Activated gamma-delta T cell treated with Interleukin-2 at 50 U/mL for 16 hours (primary cell): ENCODE results near the gene PTGDR2.

Experiments
- DNase-seq: peaks from one replicate; pipeline ENCODE4 v3.0.0-alpha.2; 2020

PTGDR2 gene

GRCh38 chr11:60873533-60873932, 17.8 kb upstream of the PTGDR2 start:
- DNase-seq: no peak

GRCh38 chr11:60872961-60873524, 17.3 kb upstream of the PTGDR2 start:
- peak; percentile 14 for DNase-seq

DNA sequence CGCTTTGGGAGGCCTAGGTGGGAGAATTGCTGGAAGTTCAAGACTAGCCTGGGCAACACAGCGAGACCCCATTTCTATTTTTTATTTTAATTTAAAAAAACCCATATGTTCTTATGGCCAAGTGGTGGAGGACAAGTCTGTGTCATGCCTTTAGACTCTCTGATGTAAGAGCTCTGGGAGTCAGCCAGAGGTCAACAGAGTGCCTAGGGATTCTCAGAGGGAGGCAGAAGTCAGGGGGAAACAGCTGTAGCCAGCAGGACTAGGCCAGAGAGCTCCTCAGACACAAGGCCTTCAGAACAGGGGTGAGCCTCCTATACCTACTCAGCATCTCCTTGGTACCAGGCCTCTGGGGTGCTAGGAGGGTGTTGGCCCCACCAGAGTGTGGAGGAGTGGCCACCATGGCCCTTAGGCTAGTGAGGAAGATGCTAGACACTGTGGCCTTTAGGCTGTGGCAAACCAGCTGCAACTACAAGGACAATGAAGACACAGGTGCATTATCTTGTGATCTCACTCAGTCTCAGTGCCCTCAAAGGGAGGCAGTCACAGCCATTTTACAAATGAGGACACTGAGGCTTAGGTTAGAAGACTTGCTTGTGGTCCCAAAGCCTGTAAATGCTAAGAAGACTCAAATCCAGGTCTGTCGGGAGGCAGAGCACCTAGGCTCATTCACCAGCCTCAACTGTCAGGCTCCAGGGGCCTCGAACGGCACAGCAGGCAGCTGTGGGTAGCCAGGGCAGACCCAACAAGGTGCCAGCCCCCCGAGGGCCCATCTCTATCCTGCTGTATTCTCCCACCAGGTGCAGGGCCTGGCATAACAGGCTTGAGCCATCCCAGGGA, 16.6 kb upstream of the PTGDR2 start:
- DNase-seq: no peak

- peak; percentile 17 for DNase-seq
Measured at GRCh38 chr11:60871378-60872061, 15.8 kb upstream of the PTGDR2 start.

GRCh38 chr11:60870733-60871377, 15.1 kb upstream of the PTGDR2 start:
- DNase-seq: no peak

GRCh38 chr11:60870276-60870675, 14.5 kb upstream of the PTGDR2 start:
- no peak for DNase-seq

GRCh38 chr11:60869451-60869825, 13.7 kb upstream of the PTGDR2 start:
- DNase-seq: no peak

DNA sequence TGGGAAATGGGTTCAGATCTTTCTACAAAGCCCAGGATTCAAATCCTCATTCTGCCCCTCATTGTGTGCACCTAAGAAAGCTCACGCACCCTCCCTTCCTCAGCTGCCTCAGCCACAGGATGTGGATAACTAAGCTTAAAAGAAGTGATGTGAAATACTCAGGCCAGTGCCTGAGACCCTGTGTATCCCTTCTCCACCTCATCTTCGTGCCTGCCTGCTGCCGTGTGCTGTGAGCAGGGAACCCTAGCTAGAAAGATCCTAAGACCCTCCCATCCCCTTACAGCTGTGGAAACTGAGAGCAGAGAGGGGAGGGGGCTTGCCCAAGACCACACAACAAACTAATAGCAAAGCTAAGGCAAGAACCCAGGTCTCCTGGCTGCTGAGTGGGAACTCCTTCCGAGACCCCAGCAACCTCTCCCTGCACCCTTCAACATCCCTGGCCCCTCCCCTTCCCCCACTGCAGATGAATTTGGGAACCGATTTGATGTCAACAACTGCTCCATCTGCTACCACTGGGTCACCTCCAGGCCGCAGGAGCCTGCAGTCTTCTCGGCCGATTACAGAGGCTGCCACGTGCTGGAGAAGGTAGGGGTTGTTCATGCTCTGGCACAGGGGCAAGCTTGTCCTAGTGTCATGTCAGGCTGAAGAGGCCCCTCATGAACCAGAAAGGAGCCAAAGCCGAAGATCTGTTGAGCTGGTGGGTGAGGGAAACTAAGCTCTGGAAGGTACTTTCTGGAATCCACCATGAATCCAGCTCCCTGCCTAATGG, 13.1 kb upstream of the PTGDR2 start:
- DNase-seq: no peak

- DNase-seq: no peak
Measured at GRCh38 chr11:60867871-60868681, 12.3 kb upstream of the PTGDR2 start.

DNA sequence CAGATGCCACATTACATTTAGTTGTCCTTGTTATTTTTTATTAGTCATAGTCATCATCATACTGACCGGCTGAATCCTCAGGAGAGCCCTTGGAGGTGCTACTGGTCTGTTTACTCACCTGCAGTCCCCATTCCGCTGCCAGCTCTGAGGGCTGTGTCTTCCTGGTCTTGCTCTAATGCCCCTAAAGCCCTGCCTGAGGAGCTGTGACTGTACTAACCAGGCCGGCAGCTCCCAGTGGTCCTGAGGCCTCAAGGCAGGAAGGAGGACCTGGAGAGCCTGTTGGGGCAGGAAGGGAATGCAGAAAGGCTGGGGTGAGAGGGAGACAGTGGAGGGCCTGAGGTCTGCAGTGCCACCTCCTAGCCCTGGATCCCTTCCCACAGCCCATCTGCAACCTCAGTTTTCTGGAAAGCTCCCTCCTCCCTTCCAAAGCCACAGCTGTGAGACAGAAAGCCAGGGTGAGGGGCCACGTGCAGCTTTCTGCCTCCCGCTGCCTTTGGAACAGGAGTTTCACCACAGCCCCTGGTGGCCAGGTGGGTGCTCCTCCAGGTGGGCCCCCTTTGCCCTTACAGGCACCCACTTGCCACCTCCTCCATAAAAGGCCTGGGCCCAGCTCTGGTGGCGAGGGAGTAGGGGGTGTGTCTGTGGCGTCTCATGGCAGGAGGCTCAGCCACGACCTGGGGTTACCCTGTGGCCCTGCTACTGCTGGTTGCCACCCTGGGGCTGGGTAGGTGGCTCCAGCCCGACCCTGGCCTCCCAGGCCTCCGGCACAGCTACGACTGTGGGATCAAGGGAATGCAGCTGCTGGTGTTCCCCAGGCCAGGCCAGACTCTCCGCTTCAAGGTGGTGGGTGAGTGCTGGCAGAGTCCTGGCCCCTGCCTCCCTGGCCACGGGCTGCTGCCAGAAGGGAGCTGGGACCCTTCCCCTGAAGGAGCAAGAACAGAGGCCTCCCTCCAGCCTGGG, 11.4 kb upstream of the PTGDR2 start, which contains the start of gene ZP1:
Gene ZP1, plus strand, starts transcription at position 632 of the 960 bp plus-strand sequence. Its CDS starts 20 bp downstream, at position 652.
- DNase-seq: no peak

GRCh38 chr11:60864856-60865513, 9.2 kb upstream of the PTGDR2 start:
- no peak for DNase-seq

DNA sequence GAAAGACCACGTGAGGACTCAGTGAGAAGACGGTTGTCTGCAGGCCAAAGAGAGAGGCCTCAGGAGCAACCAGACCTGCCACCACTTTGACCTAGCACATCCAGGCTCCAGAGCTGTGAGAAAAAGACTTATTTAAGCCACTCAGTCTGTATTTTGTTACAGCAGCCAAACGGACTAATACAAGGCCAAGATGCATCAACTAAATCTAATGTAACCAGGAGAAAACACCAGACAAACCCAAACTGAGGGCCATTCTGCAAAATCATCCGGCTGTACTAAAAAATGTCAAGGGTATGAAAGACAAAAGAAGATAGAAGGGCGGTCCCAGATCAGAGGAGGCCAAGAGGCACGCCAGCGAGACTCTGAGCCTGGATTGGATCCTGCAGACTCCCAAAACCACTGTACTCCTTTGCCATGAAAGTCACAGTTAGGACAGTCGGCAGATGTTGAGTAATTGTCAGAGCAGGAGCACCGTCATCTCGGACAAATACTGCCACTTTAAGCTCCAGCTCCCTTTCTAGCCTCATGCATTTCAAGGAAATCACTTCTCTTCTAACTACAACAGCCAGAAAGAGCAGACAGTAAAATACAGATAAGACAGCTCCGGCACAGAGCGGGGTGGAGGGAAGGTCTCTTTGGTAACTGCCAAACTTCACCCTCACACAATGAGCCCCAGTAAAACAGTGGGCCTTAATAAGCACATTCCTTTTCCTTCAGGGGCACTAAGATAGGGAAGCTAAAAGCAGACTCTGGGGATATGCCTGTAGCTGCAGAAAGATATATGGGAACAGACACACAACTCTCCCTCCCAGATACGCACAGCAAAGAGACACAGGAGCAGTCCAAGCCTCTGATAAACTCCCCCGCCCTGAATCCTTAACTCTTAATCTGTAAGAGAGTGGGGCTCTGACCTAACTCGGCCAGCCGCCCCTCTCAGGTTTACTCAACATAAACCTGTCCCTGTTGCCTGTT, 8.1 kb upstream of the PTGDR2 start:
- no peak for DNase-seq

- no peak for DNase-seq
Measured at GRCh38 chr11:60862171-60862570, 6.4 kb upstream of the PTGDR2 start.

DNA sequence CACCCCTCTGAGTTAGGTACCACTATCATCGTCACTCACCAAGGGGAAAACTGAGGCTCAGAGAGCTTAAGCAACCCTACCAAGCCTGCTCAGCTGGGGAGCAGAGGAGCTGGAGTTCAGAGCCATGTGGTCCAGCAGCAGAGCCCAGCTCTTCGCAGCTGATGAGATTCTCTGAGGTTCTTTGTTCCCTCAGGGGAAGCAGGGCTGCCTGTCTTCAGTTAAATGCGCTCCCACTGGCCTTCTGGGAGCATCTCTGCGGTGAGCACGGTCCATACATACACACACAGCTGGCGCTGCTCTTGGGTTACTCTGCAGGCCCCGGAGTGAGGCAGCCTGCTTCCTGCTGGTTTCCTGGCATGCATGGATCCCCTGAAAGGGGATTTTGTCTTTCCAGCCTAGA, 5.2 kb upstream of the PTGDR2 start:
- no peak for DNase-seq

- no peak for DNase-seq
Measured at GRCh38 chr11:60859616-60860250, 4.0 kb upstream of the PTGDR2 start.

GRCh38 chr11:60858731-60859464, 3.1 kb upstream of the PTGDR2 start:
- DNase-seq: no peak

GRCh38 chr11:60858236-60858635, 2.5 kb upstream of the PTGDR2 start:
- no peak for DNase-seq
